AG04450 (cell line): ENCODE data around the gene TSKU. TPM values are rescaled to one million over a fixed set of nuclear protein-coding genes. Genes with fewer than 3 reads are reported as not detected.
A peak's percentile ranks its signal among the peaks of the same experiment; 100 is the strongest.

Experiments
- CTCF ChIA-PET: fragments of 300-600, 350-600 bp; formaldehyde crosslinking; extraction: SDS; loops from one replicate; lab custom pipeline; 2022; ENCODE audit warnings: antibody characterized with exemption, inconsistent platforms; lab: Charles Lee
- POLR2A ChIA-PET: fragments of 350-600 bp; formaldehyde crosslinking; extraction: SDS; loops from one replicate; lab custom pipeline; 2021; ENCODE audit warnings: antibody characterized with exemption, inconsistent platforms; lab: Yijun Ruan, JAX
- DNase-seq: peaks from one replicate; pipeline ENCODE4 v3.0.0-alpha.2; 2011; ENCODE audit warnings: low read depth, low spot score
- H3K27ac ChIP-seq: one replicate; pipeline ENCODE4 v1.5.1; 2012; ENCODE audit warnings: low read depth, low read length, control low read depth
- H3K27me3 ChIP-seq: one replicate; pipeline ENCODE4 v1.6.0; 2012; ENCODE audit warnings: low read length; ENCODE audit not compliant: control insufficient read depth, insufficient read depth
- H3K4me3 ChIP-seq: 2 replicates; pipeline ENCODE4 v1.5.1; 2011; ENCODE audit warnings: mild to moderate bottlenecking, low read depth, low read length, control low read depth
- H3K9me3 ChIP-seq: 2 replicates; pipeline ENCODE4 v1.5.1; 2012; ENCODE audit warnings: low read length; ENCODE audit not compliant: control insufficient read depth, insufficient read depth
- polyA plus RNA-seq: library from polyadenylated mRNA; depleted of rRNA; stranded (reverse); fragments of >200 nt; gene quantifications from 2 replicates; pipeline ENCODE4 v1.2.3, GENCODE V29; 2011
- TF ChIP-seq, protein P1 (sequence below): IDR thresholded peaks from 2 replicates; pipeline ENCODE4 v1.5.1; 2011; ENCODE audit warnings: low read depth, low read length, control low read depth, inconsistent platforms

TSKU gene
- polyA plus RNA-seq, 1 experiment = 28.8 TPM

- peaks cover under 1% of the 10 kb centered on the region for H3K27me3 ChIP-seq
- H3K4me3 ChIP-seq = no peak overlapping the region
- no peak for DNase-seq
- TF ChIP-seq, protein P1, sequence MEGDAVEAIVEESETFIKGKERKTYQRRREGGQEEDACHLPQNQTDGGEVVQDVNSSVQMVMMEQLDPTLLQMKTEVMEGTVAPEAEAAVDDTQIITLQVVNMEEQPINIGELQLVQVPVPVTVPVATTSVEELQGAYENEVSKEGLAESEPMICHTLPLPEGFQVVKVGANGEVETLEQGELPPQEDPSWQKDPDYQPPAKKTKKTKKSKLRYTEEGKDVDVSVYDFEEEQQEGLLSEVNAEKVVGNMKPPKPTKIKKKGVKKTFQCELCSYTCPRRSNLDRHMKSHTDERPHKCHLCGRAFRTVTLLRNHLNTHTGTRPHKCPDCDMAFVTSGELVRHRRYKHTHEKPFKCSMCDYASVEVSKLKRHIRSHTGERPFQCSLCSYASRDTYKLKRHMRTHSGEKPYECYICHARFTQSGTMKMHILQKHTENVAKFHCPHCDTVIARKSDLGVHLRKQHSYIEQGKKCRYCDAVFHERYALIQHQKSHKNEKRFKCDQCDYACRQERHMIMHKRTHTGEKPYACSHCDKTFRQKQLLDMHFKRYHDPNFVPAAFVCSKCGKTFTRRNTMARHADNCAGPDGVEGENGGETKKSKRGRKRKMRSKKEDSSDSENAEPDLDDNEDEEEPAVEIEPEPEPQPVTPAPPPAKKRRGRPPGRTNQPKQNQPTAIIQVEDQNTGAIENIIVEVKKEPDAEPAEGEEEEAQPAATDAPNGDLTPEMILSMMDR = no peak
- POLR2A ChIA-PET = no interaction called here
- H3K27ac ChIP-seq = no peak overlapping the region
- CTCF ChIA-PET = no interaction called here
- H3K9me3 ChIP-seq = no peaks in the 10 kb centered on the region
Measured at GRCh38 chr11:76750746-76751145, 32.4 kb upstream of the TSKU start.

DNA sequence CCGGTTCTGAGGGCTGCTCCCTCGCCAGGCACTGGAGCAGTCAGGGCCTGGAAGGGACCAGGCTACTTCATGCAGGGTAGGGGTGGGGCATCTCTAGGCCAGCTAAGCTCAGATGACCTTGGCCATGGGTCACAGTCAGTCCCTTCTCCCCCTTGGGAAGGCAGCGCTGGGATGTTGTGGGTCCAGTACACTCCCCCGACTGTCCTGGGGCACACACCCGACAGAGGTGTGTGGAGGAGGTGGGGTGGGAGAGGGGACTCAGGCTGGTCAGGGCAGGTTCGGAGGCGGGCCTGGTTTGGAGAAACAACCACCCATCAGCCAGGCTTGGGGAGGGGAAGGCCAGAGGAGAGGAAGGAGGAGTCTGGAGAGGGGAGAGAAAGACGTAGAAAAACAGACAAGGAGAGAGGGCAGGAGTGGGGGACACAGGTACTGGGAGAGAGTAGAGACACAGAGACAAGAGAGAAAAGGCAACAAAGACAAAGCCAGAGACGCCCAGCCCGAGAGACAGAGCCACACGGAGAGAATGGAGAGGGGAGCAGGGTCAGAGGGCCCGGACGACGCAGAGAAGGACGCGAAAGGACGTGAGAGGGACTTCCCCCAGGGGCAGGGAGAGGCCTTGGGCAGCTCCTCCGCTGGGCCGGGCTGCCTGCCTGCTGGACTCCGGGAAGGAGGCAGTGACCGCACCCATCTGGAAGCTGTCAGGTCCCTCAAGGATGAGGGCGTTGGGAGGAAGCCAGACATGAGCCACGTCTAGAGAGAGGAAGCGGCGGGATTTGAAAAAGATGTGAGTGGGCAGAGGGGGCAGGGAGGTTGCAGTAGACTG lies 30.6 kb upstream of the TSKU start:
- Histone ChIP-seq H3K27me3 (no peaks in the 10 kb centered on the region), H3K4me3 (no peak overlapping the region), H3K27ac (peak overlapping the region; percentile 11), H3K9me3 (no peaks in the 10 kb centered on the region; the same call in 1 of the 2 replicates)
- TF ChIP-seq, protein P1 = no peak
- ChIA-PET POLR2A (interaction anchor here (0.6 to 2.7 kb wide), 2 partner anchors 18 to 905 kb away, joined by 4 to 16 read pairs; no protein-coding TSS in a partner anchor), CTCF (interaction anchor here (1.0 to 1.4 kb wide), 3 partner anchors 9 to 31 kb away, joined by 3 to 4 read pairs (median 3); no protein-coding TSS in a partner anchor)
- DNase-seq = peak; percentile 70

DNA sequence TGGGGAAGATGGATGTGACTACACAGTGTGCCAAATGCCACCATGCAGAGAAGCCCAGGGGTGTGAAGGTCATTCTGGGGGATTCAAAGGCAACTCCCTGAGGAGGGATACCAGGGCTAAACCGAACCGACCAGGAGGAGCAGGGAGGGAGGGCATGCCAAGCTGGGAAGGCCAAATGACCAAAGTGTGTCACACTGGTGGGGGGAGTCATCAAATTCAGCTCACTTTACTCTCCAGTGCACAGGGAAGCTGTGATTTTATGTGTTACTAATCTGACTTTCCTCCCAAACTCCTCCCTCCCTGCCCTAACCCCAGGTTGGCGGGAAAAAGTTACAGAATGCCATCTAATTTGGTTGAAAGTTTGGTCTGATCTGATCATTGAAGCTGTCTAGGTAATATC lies 29.7 kb upstream of the TSKU start:
- no peaks in the 10 kb centered on the region; the same call in 1 of the 2 replicates for H3K9me3 ChIP-seq
- POLR2A ChIA-PET = interaction anchor here (2.7 kb wide), 1 partner anchor 17 kb away, joined by 16 read pairs; no protein-coding TSS in a partner anchor
- CTCF ChIA-PET = interaction anchor here (1.0 to 1.1 kb wide), 2 partner anchors 10 to 32 kb away, joined by 3 to 4 read pairs; no protein-coding TSS in a partner anchor
- no peak overlapping the region for H3K4me3 ChIP-seq
- TF ChIP-seq, protein P1 = no peak
- H3K27ac ChIP-seq = no peak overlapping the region
- no peak for DNase-seq
- peaks cover 3% of the 10 kb centered on the region for H3K27me3 ChIP-seq

GRCh38 chr11:76753950-76754349 lies 29.2 kb upstream of the TSKU start:
- Histone ChIP-seq H3K9me3 (no peaks in the 10 kb centered on the region; the same call in 1 of the 2 replicates), H3K27ac (no peak overlapping the region), H3K27me3 (peaks cover 3% of the 10 kb centered on the region), H3K4me3 (no peak overlapping the region)
- TF ChIP-seq, protein P1 = no peak
- CTCF ChIA-PET = interaction anchor here (1.1 kb wide), 1 partner anchor 32 kb away, joined by 3 read pairs; no protein-coding TSS in a partner anchor
- no peak for DNase-seq
- POLR2A ChIA-PET = interaction anchor here (2.7 kb wide), 1 partner anchor 17 kb away, joined by 16 read pairs; no protein-coding TSS in a partner anchor
